ENCODE data around the gene GCC2. TPM values are rescaled to one million over a fixed set of nuclear protein-coding genes. Genes with fewer than 3 reads are reported as not detected.

Gene GCC2
- total RNA-seq (100 to 1,000 TPM in 4 of 5 donors, 10 to 100 TPM in 1; 97.3 to 152 (median 135) TPM), total RNA-seq (87.4 to 422 (median 229) reads per million in 29 experiments)
- total RNA-seq (2013): 134 TPM

GRCh38 chr2:108448678-108449409, at the start of gene GCC2:
Gene GCC2 (plus strand): TSS chr2:108449206. CDS start chr2:108449275, 69 bp downstream.
- H3K4me3 Mint-ChIP-seq: peak within 1 kb of the TSS; percentile 95 to 99 (median 97)
- Histone ChIP-seq H3K4me3 (ENCODE audit: control insufficient read depth in 1 of 2, extremely low read depth in 1 of 2, low read length in 1 of 2) (peak within 1 kb of the TSS; percentile 96 to 97), H3K9me3 (no peaks in the 10 kb centered on the region), H3K27me3 (replicated peaks in 1 of 2; ENCODE audit: control insufficient read depth in 2 of 2, extremely low read depth in 1 of 2, insufficient read depth in 2 of 2, low read length in 1 of 2) (no peaks in the 10 kb centered on the region), H3K4me1 (ENCODE audit: control insufficient read depth in 1 of 2, extremely low read depth in 1 of 2, insufficient read depth in 2 of 2, low read length in 2 of 2) (peaks cover 3 to 19% of the 10 kb centered on the region in 2 experiments), H3K27ac (ENCODE audit: low read length) (peak within 1 kb of the TSS; percentile 96), H3K36me3 (ENCODE audit: control insufficient read depth in 2 of 2, extremely low read depth in 1 of 2, insufficient read depth in 1 of 2, low read length in 1 of 2) (peaks cover 0 to 20% of the 10 kb centered on the region in 2 donors)
- peak; percentile 97 to 99 (median 98) for ATAC-seq (replicated peaks in 1 of 4)
- H3K36me3 Mint-ChIP-seq: peaks cover 27% of the 10 kb centered on the region
- CTCF ChIA-PET: interaction anchor here in 1 of 2 donors (0.5 to 1.0 kb wide), 3 partner anchors 9 to 84 kb away, joined by 3 to 4 read pairs (median 3); no protein-coding TSS in a partner anchor
- no peaks in the 10 kb centered on the region for H3K27me3 Mint-ChIP-seq
- peak within 1 kb of the TSS; percentile 98 to 99 for H3K27ac Mint-ChIP-seq
- peak; percentile 89 to 99 (median 96) for DNase-seq
- POLR2A ChIA-PET: interaction anchor here in 1 of 2 donors (0.6 to 1.1 kb wide), 5 partner anchors 14 to 102 kb away, joined by 3 to 4 read pairs (median 4); no protein-coding TSS in a partner anchor
- H3K4me1 Mint-ChIP-seq: peaks cover 44 to 52% (median 50%) of the 10 kb centered on the region in 3 donors
- no peaks in the 10 kb centered on the region for H3K9me3 Mint-ChIP-seq
- under 1% methylated on average over 48 of the region's 55 CpGs for WGBS (ENCODE audit: insufficient coverage)

- H3K9me3 ChIP-seq: peaks cover 2% of the 10 kb centered on the region
- no peak for ATAC-seq (replicated peaks in 1 of 4)
- no peaks in the 10 kb centered on the region for H3K4me1 Mint-ChIP-seq
- peaks cover 0 to 6% of the 10 kb centered on the region in 2 experiments for H3K27me3 ChIP-seq (replicated peaks in 1 of 2; ENCODE audit: control insufficient read depth in 2 of 2, extremely low read depth in 1 of 2, insufficient read depth in 2 of 2, low read length in 1 of 2)
- ChIA-PET POLR2A (no interaction called here), CTCF (no interaction called here)
- WGBS (ENCODE audit: insufficient coverage): no CpG with 5 or more reads among the region's 2 CpGs
- H3K4me1 ChIP-seq (ENCODE audit: control insufficient read depth in 1 of 2, extremely low read depth in 1 of 2, insufficient read depth in 2 of 2, low read length in 2 of 2): no peaks in the 10 kb centered on the region
- peaks cover 5% of the 10 kb centered on the region for H3K36me3 Mint-ChIP-seq
- no peak overlapping the region for H3K27ac Mint-ChIP-seq
- H3K27me3 Mint-ChIP-seq: peaks cover 5 to 14% of the 10 kb centered on the region in 2 donors
- peaks cover 9 to 23% (median 22%) of the 10 kb centered on the region in 3 donors for H3K9me3 Mint-ChIP-seq
- H3K4me3 ChIP-seq (ENCODE audit: control insufficient read depth in 1 of 2, extremely low read depth in 1 of 2, low read length in 1 of 2): no peak overlapping the region
- no peaks in the 10 kb centered on the region for H3K36me3 ChIP-seq (ENCODE audit: control insufficient read depth in 2 of 2, extremely low read depth in 1 of 2, insufficient read depth in 1 of 2, low read length in 1 of 2)
- H3K27ac ChIP-seq (ENCODE audit: low read length): no peak overlapping the region
- no peak for DNase-seq
- H3K4me3 Mint-ChIP-seq: no peak overlapping the region
Observed at GRCh38 chr2:108399479-108399878, 49.5 kb upstream of the GCC2 start.

GRCh38 chr2:108401800-108402199, 47.2 kb upstream of the GCC2 start:
- H3K36me3 ChIP-seq (ENCODE audit: control insufficient read depth in 2 of 2, extremely low read depth in 1 of 2, insufficient read depth in 1 of 2, low read length in 1 of 2): no peaks in the 10 kb centered on the region
- H3K4me3 Mint-ChIP-seq: no peak overlapping the region
- H3K27me3 ChIP-seq (replicated peaks in 1 of 2; ENCODE audit: control insufficient read depth in 2 of 2, extremely low read depth in 1 of 2, insufficient read depth in 2 of 2, low read length in 1 of 2): peaks cover 0 to 2% of the 10 kb centered on the region in 2 experiments
- H3K27ac Mint-ChIP-seq: no peak overlapping the region
- H3K36me3 Mint-ChIP-seq: peaks cover 3% of the 10 kb centered on the region
- ChIA-PET POLR2A (no interaction called here), CTCF (no interaction called here)
- peaks cover 18 to 39% (median 39%) of the 10 kb centered on the region in 3 donors for H3K9me3 Mint-ChIP-seq
- H3K9me3 ChIP-seq: peaks cover 2% of the 10 kb centered on the region
- H3K4me1 ChIP-seq (ENCODE audit: control insufficient read depth in 1 of 2, extremely low read depth in 1 of 2, insufficient read depth in 2 of 2, low read length in 2 of 2): no peaks in the 10 kb centered on the region
- H3K4me3 ChIP-seq (ENCODE audit: control insufficient read depth in 1 of 2, extremely low read depth in 1 of 2, low read length in 1 of 2): no peak overlapping the region
- 80% methylated on average over 2 of the region's 3 CpGs for WGBS (ENCODE audit: insufficient coverage)
- no peaks in the 10 kb centered on the region for H3K4me1 Mint-ChIP-seq
- H3K27me3 Mint-ChIP-seq: peaks cover 5 to 11% of the 10 kb centered on the region in 2 donors
- ATAC-seq (replicated peaks in 1 of 4): no peak
- no peak overlapping the region for H3K27ac ChIP-seq (ENCODE audit: low read length)
- no peak for DNase-seq

- Mint-ChIP-seq H3K27ac (no peak overlapping the region), H3K36me3 (peaks cover 2% of the 10 kb centered on the region), H3K4me3 (no peak overlapping the region), H3K9me3 (peaks cover 12 to 35% (median 34%) of the 10 kb centered on the region in 3 donors), H3K4me1 (no peaks in the 10 kb centered on the region), H3K27me3 (peaks cover 5 to 14% of the 10 kb centered on the region in 2 donors)
- no peak for ATAC-seq (replicated peaks in 1 of 4)
- H3K27me3 ChIP-seq (replicated peaks in 1 of 2; ENCODE audit: control insufficient read depth in 2 of 2, extremely low read depth in 1 of 2, insufficient read depth in 2 of 2, low read length in 1 of 2): peaks cover 0 to 5% of the 10 kb centered on the region in 2 experiments
- no peaks in the 10 kb centered on the region for H3K36me3 ChIP-seq (ENCODE audit: control insufficient read depth in 2 of 2, extremely low read depth in 1 of 2, insufficient read depth in 1 of 2, low read length in 1 of 2)
- WGBS (ENCODE audit: insufficient coverage): 72% methylated on average over 6 of the region's 7 CpGs
- POLR2A ChIA-PET: no interaction called here
- H3K4me3 ChIP-seq (ENCODE audit: control insufficient read depth in 1 of 2, extremely low read depth in 1 of 2, low read length in 1 of 2): no peak overlapping the region
- H3K9me3 ChIP-seq: no peaks in the 10 kb centered on the region
- no peak overlapping the region for H3K27ac ChIP-seq (ENCODE audit: low read length)
- no peaks in the 10 kb centered on the region for H3K4me1 ChIP-seq (ENCODE audit: control insufficient read depth in 1 of 2, extremely low read depth in 1 of 2, insufficient read depth in 2 of 2, low read length in 2 of 2)
- CTCF ChIA-PET: no interaction called here
- DNase-seq: no peak
Observed at GRCh38 chr2:108403494-108403893, 45.5 kb upstream of the GCC2 start.

GRCh38 chr2:108404784-108405397, 44.1 kb upstream of the GCC2 start:
- DNase-seq (no peak), ATAC-seq (replicated peaks in 1 of 4) (no peak)
- H3K4me3 Mint-ChIP-seq: no peak overlapping the region
- ChIA-PET CTCF (interaction anchor here in 1 of 2 donors (0.6 kb wide), 1 partner anchor 173 kb away, joined by 5 read pairs; no protein-coding TSS in a partner anchor), POLR2A (no interaction called here)
- H3K9me3 Mint-ChIP-seq: peaks cover 10 to 29% (median 25%) of the 10 kb centered on the region in 3 donors
- H3K9me3 ChIP-seq: no peaks in the 10 kb centered on the region
- no CpG with 5 or more reads among the region's 4 CpGs for WGBS (ENCODE audit: insufficient coverage)
- no peaks in the 10 kb centered on the region for H3K4me1 ChIP-seq (ENCODE audit: control insufficient read depth in 1 of 2, extremely low read depth in 1 of 2, insufficient read depth in 2 of 2, low read length in 2 of 2)
- peaks cover 11 to 19% of the 10 kb centered on the region in 2 donors for H3K27me3 Mint-ChIP-seq
- H3K36me3 Mint-ChIP-seq: peaks cover 2% of the 10 kb centered on the region
- H3K27me3 ChIP-seq (replicated peaks in 1 of 2; ENCODE audit: control insufficient read depth in 2 of 2, extremely low read depth in 1 of 2, insufficient read depth in 2 of 2, low read length in 1 of 2): peaks cover 0 to 3% of the 10 kb centered on the region in 2 experiments
- H3K4me3 ChIP-seq (ENCODE audit: control insufficient read depth in 1 of 2, extremely low read depth in 1 of 2, low read length in 1 of 2): no peak overlapping the region
- H3K4me1 Mint-ChIP-seq: no peaks in the 10 kb centered on the region
- no peak overlapping the region for H3K27ac ChIP-seq (ENCODE audit: low read length)
- H3K36me3 ChIP-seq (ENCODE audit: control insufficient read depth in 2 of 2, extremely low read depth in 1 of 2, insufficient read depth in 1 of 2, low read length in 1 of 2): no peaks in the 10 kb centered on the region
- H3K27ac Mint-ChIP-seq: no peak overlapping the region

GRCh38 chr2:108407864-108408729, 40.9 kb upstream of the GCC2 start:
- H3K4me1 Mint-ChIP-seq: no peaks in the 10 kb centered on the region
- H3K27ac ChIP-seq (ENCODE audit: low read length): no peak overlapping the region
- H3K36me3 Mint-ChIP-seq: no peaks in the 10 kb centered on the region
- no peaks in the 10 kb centered on the region for H3K4me1 ChIP-seq (ENCODE audit: control insufficient read depth in 1 of 2, extremely low read depth in 1 of 2, insufficient read depth in 2 of 2, low read length in 2 of 2)
- no peaks in the 10 kb centered on the region for H3K9me3 ChIP-seq
- H3K4me3 ChIP-seq (ENCODE audit: control insufficient read depth in 1 of 2, extremely low read depth in 1 of 2, low read length in 1 of 2): no peak overlapping the region
- no peaks in the 10 kb centered on the region for H3K36me3 ChIP-seq (ENCODE audit: control insufficient read depth in 2 of 2, extremely low read depth in 1 of 2, insufficient read depth in 1 of 2, low read length in 1 of 2)
- peaks cover 10 to 20% (median 19%) of the 10 kb centered on the region in 3 donors for H3K9me3 Mint-ChIP-seq
- POLR2A ChIA-PET: no interaction called here
- ATAC-seq (replicated peaks in 1 of 4) (no peak), DNase-seq (no peak)
- H3K4me3 Mint-ChIP-seq: no peak overlapping the region
- no peak overlapping the region for H3K27ac Mint-ChIP-seq
- peaks cover 0 to 3% of the 10 kb centered on the region in 2 experiments for H3K27me3 ChIP-seq (replicated peaks in 1 of 2; ENCODE audit: control insufficient read depth in 2 of 2, extremely low read depth in 1 of 2, insufficient read depth in 2 of 2, low read length in 1 of 2)
- WGBS (ENCODE audit: insufficient coverage): 93% methylated on average over 2 of the region's 6 CpGs
- CTCF ChIA-PET: no interaction called here
- peaks cover 9 to 13% of the 10 kb centered on the region in 2 donors for H3K27me3 Mint-ChIP-seq
